HG03442 (cell line): ENCODE data around the gene TULP4.
"Not testable (repeated sequence)": the region's sequence is repeated elsewhere in the genome, so short reads cannot be mapped to it uniquely, and the experiment has no call there.

Experiments
- ATAC-seq: cut with Tn5 transposase; IDR thresholded peaks from one replicate; pipeline ENCODE4 v1.9.1; 2021; ENCODE audit warnings: mild to moderate bottlenecking, moderate library complexity; ENCODE audit not compliant: unreplicated experiment

TULP4 gene

GRCh38 chr6:158387036-158387435, 74.8 kb downstream of the TULP4 start:
- ATAC-seq = no peak

GRCh38 chr6:158387578-158387977, 75.3 kb downstream of the TULP4 start:
- no peak for ATAC-seq

- no peak for ATAC-seq
Observed at GRCh38 chr6:158388727-158389126, 76.5 kb downstream of the TULP4 start.

- no peak for ATAC-seq
Observed at GRCh38 chr6:158389193-158389919, 77.1 kb downstream of the TULP4 start.

GRCh38 chr6:158391276-158391675, 79.0 kb downstream of the TULP4 start:
- ATAC-seq = no peak

- ATAC-seq = not testable (repeated sequence)
Observed at GRCh38 chr6:158391977-158392376, 79.7 kb downstream of the TULP4 start.

GRCh38 chr6:158396136-158396535, 83.9 kb downstream of the TULP4 start:
- no peak for ATAC-seq

- ATAC-seq = no peak
Observed at GRCh38 chr6:158397578-158397977, 85.3 kb downstream of the TULP4 start.

- no peak for ATAC-seq
Observed at GRCh38 chr6:158398252-158399024, 86.2 kb downstream of the TULP4 start.

- no peak for ATAC-seq
Observed at GRCh38 chr6:158399040-158399700, 86.9 kb downstream of the TULP4 start.

- no peak for ATAC-seq
Observed at GRCh38 chr6:158402184-158402583, 89.9 kb downstream of the TULP4 start.

GRCh38 chr6:158405321-158405831, 93.1 kb downstream of the TULP4 start:
- ATAC-seq = not testable (repeated sequence)

- no peak for ATAC-seq
Observed at GRCh38 chr6:158405933-158406332, 93.7 kb downstream of the TULP4 start.

GRCh38 chr6:158406736-158407135, 94.5 kb downstream of the TULP4 start:
- no peak for ATAC-seq

GRCh38 chr6:158408013-158408412, 95.7 kb downstream of the TULP4 start:
- no peak for ATAC-seq

GRCh38 chr6:158408552-158409130, 96.4 kb downstream of the TULP4 start:
- no peak for ATAC-seq

GRCh38 chr6:158409451-158409850, 97.2 kb downstream of the TULP4 start:
- no peak for ATAC-seq

- no peak for ATAC-seq
Observed at GRCh38 chr6:158410784-158411183, 98.5 kb downstream of the TULP4 start.

GRCh38 chr6:158411998-158412397, 99.7 kb downstream of the TULP4 start:
- ATAC-seq = no peak

GRCh38 chr6:158413028-158413427, 100.8 kb downstream of the TULP4 start:
- ATAC-seq = no peak
